Endometrial microvascular endothelial cells (primary cell): Measurements from ENCODE around the gene PI4KB. TPM values are rescaled to one million over a fixed set of nuclear protein-coding genes. Genes with fewer than 3 reads are reported as not detected.
"Not testable (repeated sequence)": the region's sequence is repeated elsewhere in the genome, so short reads cannot be mapped to it uniquely, and the experiment has no call there.

Experiments
- in situ Hi-C: cut with HindIII; loops from 2 replicates; pipeline ENCODE4 v1.10.0; 2017; ENCODE audit warnings: low sequenced_read_pairs, low pct_unique_long_range_greater_than_20kb; ENCODE audit errors: inconsistent ontology term
- total RNA-seq: library from RNA; depleted of rRNA; stranded (reverse); fragments of >200 nt; gene quantifications from one replicate; pipeline ENCODE4 v1.2.3, GENCODE V29; 2015; ENCODE audit errors: inconsistent ontology term

PI4KB gene
- total RNA-seq, 1 donor from 2014 or later = 49.6 TPM

- in situ Hi-C loops = no loop called here
These were observed 39.9 kb downstream of the PI4KB start for GRCh38 chr1:151287341-151287699.

GRCh38 chr1:151286619-151287340 is 40.4 kb downstream of the PI4KB start:
- in situ Hi-C loops = no loop called here

- in situ Hi-C loops = no loop called here
These were observed 43.1 kb downstream of the PI4KB start for GRCh38 chr1:151284013-151284577.

DNA sequence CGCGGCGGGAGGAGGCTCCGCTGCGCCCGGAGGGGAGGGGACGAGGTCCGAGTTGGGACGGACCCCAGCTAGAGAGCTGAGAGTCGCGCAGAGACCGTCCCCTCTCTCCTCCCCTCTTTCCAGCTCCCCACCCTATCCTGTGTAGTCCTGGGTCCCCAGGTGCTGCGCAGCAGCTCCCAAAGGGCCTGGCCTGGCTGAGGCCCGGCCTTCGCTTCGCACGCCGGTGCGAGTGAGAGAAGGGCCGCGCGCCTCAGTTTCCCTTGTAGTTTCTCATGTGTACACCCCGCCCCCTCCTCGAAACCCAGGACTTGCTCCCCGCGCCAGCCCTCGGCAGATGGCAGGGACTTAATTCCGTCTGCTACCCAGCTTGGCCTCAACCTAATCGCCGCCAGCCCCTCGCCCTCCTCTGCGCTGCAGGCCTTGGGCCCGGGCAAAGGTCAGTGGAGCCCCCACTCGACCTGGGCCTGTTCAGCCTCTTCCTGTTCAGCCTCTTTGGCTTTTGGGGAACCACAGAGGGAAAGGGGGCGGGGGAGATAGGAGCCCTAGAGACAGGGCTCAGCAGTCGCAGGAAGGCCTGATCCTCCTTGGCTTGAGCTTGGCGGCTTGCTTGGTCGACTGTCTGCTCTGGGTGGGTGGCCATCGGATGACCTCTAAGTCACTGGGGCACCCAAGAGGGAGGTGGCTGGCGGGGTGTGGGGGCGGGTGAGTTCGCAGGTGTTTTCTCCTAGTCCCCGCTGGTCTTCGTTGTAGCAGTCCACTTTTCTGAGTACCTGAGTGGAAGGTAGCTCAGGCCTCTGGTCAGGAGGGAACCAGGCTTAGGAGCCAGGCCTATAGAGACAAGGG is 44.1 kb downstream of the PI4KB start:
- in situ Hi-C loops = no loop called here

GRCh38 chr1:151281969-151282882 is 45.0 kb downstream of the PI4KB start, which contains the start of gene ZNF687:
Gene ZNF687, plus strand, starts transcription at chr1:151282299. Its CDS starts 3,993 bp downstream, at chr1:151286292.
- in situ Hi-C loops = no loop called here

DNA sequence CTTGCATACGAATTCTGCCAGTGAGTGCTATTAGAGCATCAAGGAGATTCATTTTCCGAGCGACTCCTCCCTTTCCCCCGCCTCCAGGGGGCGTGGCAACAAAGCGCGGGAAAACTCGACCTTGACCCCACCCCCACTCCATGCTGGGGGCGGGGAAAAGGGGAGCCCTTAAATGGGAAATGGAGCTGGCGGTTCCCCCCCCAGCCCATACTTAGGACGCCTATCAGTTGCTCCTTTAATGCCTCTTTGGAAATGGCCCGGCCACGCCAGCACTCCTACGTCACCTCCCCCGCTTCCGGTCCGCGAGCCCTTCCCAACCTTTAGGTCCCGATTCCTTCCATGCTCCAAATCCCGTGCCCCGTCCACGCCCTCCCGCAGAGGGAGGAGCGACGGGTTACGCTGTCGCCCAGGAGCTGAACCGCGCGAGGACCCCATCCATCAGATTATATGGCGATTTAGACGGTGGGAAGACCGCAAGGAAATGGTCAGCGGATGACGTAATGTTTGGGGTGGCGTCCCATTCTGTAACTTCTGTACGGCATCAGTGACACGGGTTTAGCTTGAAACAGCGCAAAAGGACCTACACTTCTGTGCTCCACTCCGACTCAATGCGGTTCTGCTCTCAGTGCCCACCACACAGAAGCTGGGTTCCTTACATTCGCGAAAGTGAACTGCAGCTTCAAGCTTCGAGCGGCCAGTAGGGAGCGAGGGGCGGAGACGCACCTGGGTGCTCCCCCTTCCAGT is 45.8 kb downstream of the PI4KB start:
- in situ Hi-C loops = no loop called here

GRCh38 chr1:151277249-151277648 is 50.0 kb downstream of the PI4KB start:
- in situ Hi-C loops = no loop called here

DNA sequence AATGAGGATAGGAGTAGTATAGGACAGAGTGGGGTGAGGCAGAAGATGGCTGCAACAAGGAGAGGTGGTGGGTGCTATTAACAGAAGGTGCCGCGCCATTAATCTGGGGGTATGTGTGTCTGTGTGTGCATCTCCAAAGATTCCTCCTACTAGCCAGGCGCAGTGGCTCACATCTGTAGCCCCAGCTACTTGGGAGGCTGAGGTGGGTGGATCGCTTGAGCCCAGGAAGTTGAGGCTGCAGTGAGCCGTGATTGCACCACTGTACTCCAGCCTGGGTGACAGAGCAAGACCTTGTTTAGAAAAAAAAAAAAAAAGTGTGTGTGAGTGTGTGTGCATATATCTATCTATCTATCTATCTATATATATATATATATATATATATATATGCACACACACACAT is 51.9 kb downstream of the PI4KB start:
- in situ Hi-C loops = not testable (repeated sequence)

GRCh38 chr1:151273924-151274466 is 53.2 kb downstream of the PI4KB start:
- in situ Hi-C loops = no loop called here

DNA sequence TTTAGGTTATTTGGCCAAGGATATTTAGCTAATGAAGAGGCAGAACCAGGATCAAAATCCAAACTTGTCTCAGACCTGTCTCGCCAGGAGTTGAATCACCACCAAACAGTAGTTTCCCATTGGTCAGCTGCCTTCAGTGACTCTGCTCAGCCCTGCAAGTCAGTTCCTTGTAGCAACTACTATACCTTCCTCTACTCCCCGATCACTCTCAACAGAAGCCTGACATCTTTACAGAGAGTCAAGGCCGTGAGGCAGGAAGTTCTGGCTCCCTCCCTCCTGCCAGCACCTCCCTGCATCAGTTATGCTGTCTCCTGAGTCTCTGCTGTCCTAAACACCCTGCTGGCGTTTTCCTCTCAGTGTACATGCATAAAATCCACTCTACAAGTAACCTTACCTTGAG is 59.5 kb downstream of the PI4KB start:
- in situ Hi-C loops = no loop called here

DNA sequence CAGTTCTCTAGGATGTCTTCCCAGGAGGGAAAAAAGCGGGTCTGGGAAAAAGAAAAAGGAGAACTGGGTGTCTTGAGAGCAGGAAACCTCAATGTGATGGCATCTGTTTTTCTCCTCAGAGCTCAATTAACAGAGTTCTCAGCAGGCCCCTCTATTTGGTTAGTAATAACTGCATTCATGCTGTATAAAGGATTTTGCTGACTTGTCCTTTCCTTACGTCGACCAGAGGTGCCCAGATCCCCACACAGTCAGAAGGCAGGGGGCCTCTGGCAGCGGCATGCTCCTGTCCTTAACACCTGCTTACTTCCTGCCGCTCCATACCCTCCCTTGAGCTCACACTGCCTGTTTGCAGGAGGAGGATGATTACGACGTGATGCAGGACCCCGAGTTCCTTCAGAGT is 60.4 kb downstream of the PI4KB start:
- in situ Hi-C loops = no loop called here

- in situ Hi-C loops = no loop called here
These were observed 60.9 kb downstream of the PI4KB start for GRCh38 chr1:151266315-151266714.

DNA sequence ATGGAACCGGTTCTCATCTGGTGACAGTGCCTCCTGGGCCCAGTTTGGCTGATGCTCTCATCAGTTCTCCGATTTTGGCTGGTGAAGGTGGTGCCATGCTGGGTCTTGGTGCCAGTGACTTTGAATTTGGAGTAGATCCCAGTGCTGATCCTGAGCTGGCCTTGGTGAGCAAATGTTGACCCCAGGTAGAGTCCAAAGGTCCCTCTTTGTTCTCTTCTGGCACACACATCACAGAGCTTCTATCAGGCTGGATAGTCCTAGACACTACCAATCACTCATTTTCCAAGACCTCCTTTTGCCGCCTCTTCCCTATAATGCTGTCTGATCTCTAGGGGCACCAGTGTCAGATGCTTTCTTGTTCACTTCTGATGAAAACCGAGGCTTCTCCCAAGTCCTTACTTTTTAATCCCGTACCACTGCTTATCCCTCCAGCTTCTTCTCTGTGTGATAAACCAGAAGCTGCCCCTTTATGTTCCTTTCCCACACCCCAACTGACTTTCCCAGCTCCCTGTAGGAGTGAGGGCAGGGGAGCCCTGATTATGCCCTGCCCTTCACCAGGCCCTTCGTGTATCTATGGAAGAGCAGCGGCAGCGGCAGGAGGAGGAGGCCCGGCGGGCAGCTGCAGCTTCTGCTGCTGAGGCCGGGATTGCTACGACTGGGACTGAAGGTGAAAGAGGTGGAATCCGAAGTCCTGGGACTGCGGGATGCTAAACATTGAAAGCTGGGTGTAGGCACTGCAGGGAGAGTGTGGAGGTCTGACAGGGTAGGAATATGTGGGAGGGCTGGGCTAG is 61.6 kb downstream of the PI4KB start:
- in situ Hi-C loops = no loop called here

- in situ Hi-C loops = no loop called here
These were observed 67.9 kb downstream of the PI4KB start for GRCh38 chr1:151259351-151259750.

DNA sequence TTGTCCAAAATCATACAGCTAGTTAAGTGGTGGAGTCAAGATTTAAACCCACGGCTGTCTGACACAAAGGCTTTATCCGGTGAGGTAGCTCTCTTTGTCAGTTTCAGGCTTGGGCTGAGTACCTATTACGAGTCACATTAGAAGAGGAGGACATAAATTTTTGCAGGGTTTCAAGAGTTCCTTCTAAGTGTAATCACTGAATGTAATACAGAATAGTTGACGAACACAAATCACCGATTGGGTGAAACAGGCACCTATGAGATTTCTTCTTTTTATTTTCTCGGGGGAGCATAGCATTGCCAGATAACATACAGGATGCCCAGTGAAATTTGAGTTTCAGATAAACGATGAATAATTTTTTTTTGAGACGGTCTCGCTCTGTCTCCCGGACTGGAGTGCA is 71.8 kb downstream of the PI4KB start:
- in situ Hi-C loops = no loop called here

GRCh38 chr1:151254217-151255213 is 72.7 kb downstream of the PI4KB start, which contains the start of gene PSMD4:
Gene PSMD4, plus strand, starts transcription at chr1:151254734. Its CDS starts 49 bp downstream, at chr1:151254783.
- in situ Hi-C loops = no loop called here
